HG03457 (cell line): Measurements from ENCODE around the gene HPCAL4.

Experiments
- ATAC-seq: cut with Tn5 transposase; IDR thresholded peaks from one replicate; pipeline ENCODE4 v1.9.1; 2021; ENCODE audit warnings: moderate number of reproducible peaks; ENCODE audit not compliant: unreplicated experiment

Gene HPCAL4

GRCh38 chr1:39631361-39632322, 59.6 kb downstream of the HPCAL4 start:
- ATAC-seq, result no peak

DNA sequence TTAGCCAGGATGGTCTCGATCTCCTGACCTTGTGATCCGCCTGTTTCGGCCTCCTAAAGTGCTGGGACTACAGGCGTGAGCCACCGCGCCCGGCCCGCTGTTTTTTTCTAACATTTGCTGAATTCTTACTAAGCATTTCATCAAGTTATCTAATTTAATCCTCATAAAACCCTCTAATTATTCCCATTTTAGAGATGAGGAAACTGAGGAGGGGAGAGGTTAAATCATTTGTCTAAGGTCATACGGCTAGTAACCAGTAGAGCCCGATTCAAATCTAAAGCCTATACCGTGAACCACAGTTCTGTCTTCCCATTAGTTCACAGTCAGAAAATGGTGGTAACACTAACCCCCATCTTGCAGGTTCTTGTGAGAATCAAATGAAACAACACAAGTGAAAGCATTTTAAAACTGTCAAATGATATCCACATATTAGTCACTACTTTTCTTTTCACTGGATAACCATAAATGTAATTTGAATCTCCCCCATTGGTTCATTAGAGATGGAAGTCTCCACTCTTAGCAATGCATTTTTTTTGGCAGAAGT, 62.4 kb downstream of the HPCAL4 start:
- ATAC-seq, result no peak
